ENCODE data around the gene SCT. TPM values are rescaled to one million over a fixed set of nuclear protein-coding genes. Genes with fewer than 3 reads are reported as not detected.

The SCT gene
- total and polyA plus RNA-seq, 4 donors = not detected

GRCh38 chr11:643849-644738 lies 17.1 kb upstream of the SCT start:
- Histone ChIP-seq H3K4me3 (no peak overlapping the region), H3K9me3 (ENCODE audit: control insufficient read depth in 4 of 4, insufficient read depth in 3 of 4, low read length in 3 of 4) (peaks cover 0 to 4% (median 0%) of the 10 kb centered on the region in 4 donors), H3K9ac (ENCODE audit: insufficient read depth in 1 of 2, low read length in 2 of 2) (no peak overlapping the region), H3K27ac (ENCODE audit: low read depth in 1 of 2, low read length in 1 of 2) (no peak overlapping the region), H3K4me1 (ENCODE audit: control insufficient read depth in 5 of 5, insufficient read depth in 5 of 5, low read length in 5 of 5) (peaks cover 0 to 6% (median 0%) of the 10 kb centered on the region in 5 donors), H3K27me3 (ENCODE audit: control insufficient read depth in 3 of 3, insufficient read depth in 3 of 3, low read length in 2 of 3) (peaks cover 0 to 8% (median 2%) of the 10 kb centered on the region in 3 donors), H3K36me3 (ENCODE audit: control insufficient read depth in 4 of 4, insufficient read depth in 4 of 4, low read length in 4 of 4) (peaks cover 2 to 25% (median 5%) of the 10 kb centered on the region in 4 donors)
- ATAC-seq (ENCODE audit: insufficient read depth, low FRiP score) (no peak), DNase-seq (no peak)
- WGBS, 2 donors = 92% methylated on average over 50 of the region's 50 CpGs
- TF ChIP-seq CTCF (IDR thresholded peaks at IDR 0.05; ENCODE audit: control extremely low read depth, extremely low read depth) = no peak

- Histone ChIP-seq H3K9ac (ENCODE audit: insufficient read depth in 1 of 2, low read length in 2 of 2) (no peak overlapping the region), H3K4me1 (ENCODE audit: control insufficient read depth in 5 of 5, insufficient read depth in 5 of 5, low read length in 5 of 5) (peaks cover 0 to 10% (median 0%) of the 10 kb centered on the region in 5 donors), H3K4me3 (no peak overlapping the region), H3K27ac (ENCODE audit: low read depth in 1 of 2, low read length in 1 of 2) (no peak overlapping the region), H3K9me3 (ENCODE audit: control insufficient read depth in 4 of 4, insufficient read depth in 3 of 4, low read length in 3 of 4) (peaks cover 0 to 4% (median 0%) of the 10 kb centered on the region in 4 donors), H3K27me3 (ENCODE audit: control insufficient read depth in 3 of 3, insufficient read depth in 3 of 3, low read length in 2 of 3) (peaks cover 0 to 15% (median 10%) of the 10 kb centered on the region in 3 donors), H3K36me3 (ENCODE audit: control insufficient read depth in 4 of 4, insufficient read depth in 4 of 4, low read length in 4 of 4) (peaks cover 1 to 24% (median 5%) of the 10 kb centered on the region in 4 donors)
- WGBS, 2 donors = 92 to 97% methylated on average over 9 of the region's 9 CpGs
- no peak for TF ChIP-seq CTCF (IDR thresholded peaks at IDR 0.05; ENCODE audit: control extremely low read depth, extremely low read depth)
- ATAC-seq (ENCODE audit: insufficient read depth, low FRiP score) (no peak), DNase-seq (no peak)
Observed at GRCh38 chr11:643366-643765, 16.4 kb upstream of the SCT start.

GRCh38 chr11:641806-642370 lies 14.9 kb upstream of the SCT start:
- WGBS, 2 donors = 94 to 95% methylated on average over 19 of the region's 19 CpGs
- Histone ChIP-seq H3K27ac (ENCODE audit: low read depth in 1 of 2, low read length in 1 of 2) (no peak overlapping the region), H3K36me3 (ENCODE audit: control insufficient read depth in 4 of 4, insufficient read depth in 4 of 4, low read length in 4 of 4) (peaks cover 0 to 23% (median 5%) of the 10 kb centered on the region in 4 donors), H3K27me3 (ENCODE audit: control insufficient read depth in 3 of 3, insufficient read depth in 3 of 3, low read length in 2 of 3) (peaks cover 0 to 27% (median 18%) of the 10 kb centered on the region in 3 donors), H3K4me3 (no peak overlapping the region), H3K9ac (ENCODE audit: insufficient read depth in 1 of 2, low read length in 2 of 2) (no peak overlapping the region), H3K9me3 (ENCODE audit: control insufficient read depth in 4 of 4, insufficient read depth in 3 of 4, low read length in 3 of 4) (peaks cover 0 to 4% (median 0%) of the 10 kb centered on the region in 4 donors), H3K4me1 (ENCODE audit: control insufficient read depth in 5 of 5, insufficient read depth in 5 of 5, low read length in 5 of 5) (peaks cover 0 to 13% (median 3%) of the 10 kb centered on the region in 5 donors)
- no peak for DNase-seq
- no peak for ATAC-seq (ENCODE audit: insufficient read depth, low FRiP score)
- TF ChIP-seq CTCF (IDR thresholded peaks at IDR 0.05; ENCODE audit: control extremely low read depth, extremely low read depth) = no peak
